Calu3 (cell line): ENCODE data around the gene PIGA. TPM values are rescaled to one million over a fixed set of nuclear protein-coding genes. Genes with fewer than 3 reads are reported as not detected.

Experiments used
- BruUV-seq: library from RNA; stranded (reverse); fragments of 400-500 nt; replicated peaks from 2 replicates; lab custom pipeline; 2021; lab: Mats Ljungman, UMichigan
- CTCF ChIA-PET: fragments of 300-600 bp; sonication (Branson Sonifier 250); formaldehyde crosslinking; loops from one replicate; lab custom pipeline; 2022; ENCODE audit warnings: antibody characterized with exemption; lab: Charles Lee
- DNase-seq: peaks from one replicate; pipeline ENCODE4 v3.0.0; 2022
- H3K27ac Mint-ChIP-seq: one replicate; pipeline ENCODE4 v1.8.0; 2022; ENCODE audit warnings: mixed read lengths; ENCODE audit not compliant: unreplicated experiment
- H3K27me3 Mint-ChIP-seq: one replicate; pipeline ENCODE4 v1.8.0; 2022; ENCODE audit warnings: mixed read lengths; ENCODE audit not compliant: unreplicated experiment
- H3K36me3 Mint-ChIP-seq: one replicate; pipeline ENCODE4 v1.8.0; 2022; ENCODE audit warnings: mild to moderate bottlenecking, moderate library complexity, mixed read lengths; ENCODE audit not compliant: insufficient read depth, unreplicated experiment
- H3K4me1 Mint-ChIP-seq: one replicate; pipeline ENCODE4 v1.8.0; 2022; ENCODE audit warnings: mild to moderate bottlenecking, low read depth, mixed read lengths; ENCODE audit not compliant: unreplicated experiment
- H3K4me3 Mint-ChIP-seq: one replicate; pipeline ENCODE4 v1.8.0; 2022; ENCODE audit warnings: mild to moderate bottlenecking, low read depth, moderate library complexity, mixed read lengths; ENCODE audit not compliant: unreplicated experiment
- H3K9me3 Mint-ChIP-seq: one replicate; pipeline ENCODE4 v1.8.0; 2022; ENCODE audit warnings: low read depth, mixed read lengths; ENCODE audit not compliant: unreplicated experiment
- intact Hi-C: fragments of 100-400 bp; cut with micrococcal nuclease; formaldehyde crosslinking; loops from one replicate; pipeline ENCODE4 v1.10.0; 2022; ENCODE audit not compliant: unreplicated experiment
- total RNA-seq: library from RNA; stranded (reverse); gene quantifications from 2 replicates; pipeline ENCODE4 v1.2.3, GENCODE V29; 2022
- TF ChIP-seq, protein P1 (sequence below): fragments of 200-600 bp; IDR thresholded peaks from one replicate; pipeline ENCODE4 v1.8.0; 2022; ENCODE audit warnings: antibody characterized with exemption; ENCODE audit not compliant: unreplicated experiment

PIGA gene
- total RNA-seq, 1 experiment from 2014 or later: 34.4 TPM

DNA sequence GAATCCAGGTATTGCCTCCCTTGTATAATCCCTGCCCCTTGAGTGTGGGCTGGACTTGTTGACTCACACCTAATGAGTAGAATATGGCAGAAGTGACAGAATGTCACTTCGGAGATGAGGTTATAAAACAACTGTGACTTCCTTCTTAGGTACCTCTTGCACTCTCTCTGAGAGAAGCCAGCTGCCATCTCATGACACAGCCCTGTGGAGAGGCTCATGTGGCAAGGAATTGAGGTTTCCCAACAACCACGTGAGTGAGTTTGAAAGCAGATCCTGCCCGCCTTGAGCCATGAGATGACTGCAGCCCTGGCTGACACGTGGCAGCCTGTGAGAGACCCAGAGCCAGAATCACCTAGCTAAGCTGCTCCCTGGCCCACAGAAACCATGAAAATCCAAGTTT lies 33.4 kb downstream of the PIGA start:
- no peaks in the 10 kb centered on the region for H3K9me3 Mint-ChIP-seq
- BruUV-seq: no TSS peak
- no peak overlapping the region for H3K27ac Mint-ChIP-seq
- intact Hi-C loops: no loop called here
- peaks cover 47% of the 10 kb centered on the region for H3K4me1 Mint-ChIP-seq
- TF ChIP-seq, protein P1, sequence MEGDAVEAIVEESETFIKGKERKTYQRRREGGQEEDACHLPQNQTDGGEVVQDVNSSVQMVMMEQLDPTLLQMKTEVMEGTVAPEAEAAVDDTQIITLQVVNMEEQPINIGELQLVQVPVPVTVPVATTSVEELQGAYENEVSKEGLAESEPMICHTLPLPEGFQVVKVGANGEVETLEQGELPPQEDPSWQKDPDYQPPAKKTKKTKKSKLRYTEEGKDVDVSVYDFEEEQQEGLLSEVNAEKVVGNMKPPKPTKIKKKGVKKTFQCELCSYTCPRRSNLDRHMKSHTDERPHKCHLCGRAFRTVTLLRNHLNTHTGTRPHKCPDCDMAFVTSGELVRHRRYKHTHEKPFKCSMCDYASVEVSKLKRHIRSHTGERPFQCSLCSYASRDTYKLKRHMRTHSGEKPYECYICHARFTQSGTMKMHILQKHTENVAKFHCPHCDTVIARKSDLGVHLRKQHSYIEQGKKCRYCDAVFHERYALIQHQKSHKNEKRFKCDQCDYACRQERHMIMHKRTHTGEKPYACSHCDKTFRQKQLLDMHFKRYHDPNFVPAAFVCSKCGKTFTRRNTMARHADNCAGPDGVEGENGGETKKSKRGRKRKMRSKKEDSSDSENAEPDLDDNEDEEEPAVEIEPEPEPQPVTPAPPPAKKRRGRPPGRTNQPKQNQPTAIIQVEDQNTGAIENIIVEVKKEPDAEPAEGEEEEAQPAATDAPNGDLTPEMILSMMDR: no peak
- H3K4me3 Mint-ChIP-seq: no peak overlapping the region
- DNase-seq: peak; percentile 19
- H3K27me3 Mint-ChIP-seq: no peaks in the 10 kb centered on the region
- CTCF ChIA-PET: interaction anchor here (0.5 to 1.0 kb wide), 2 partner anchors 12 to 1696 kb away, joined by 3 to 4 read pairs; no protein-coding TSS in a partner anchor
- H3K36me3 Mint-ChIP-seq: no peaks in the 10 kb centered on the region

DNA sequence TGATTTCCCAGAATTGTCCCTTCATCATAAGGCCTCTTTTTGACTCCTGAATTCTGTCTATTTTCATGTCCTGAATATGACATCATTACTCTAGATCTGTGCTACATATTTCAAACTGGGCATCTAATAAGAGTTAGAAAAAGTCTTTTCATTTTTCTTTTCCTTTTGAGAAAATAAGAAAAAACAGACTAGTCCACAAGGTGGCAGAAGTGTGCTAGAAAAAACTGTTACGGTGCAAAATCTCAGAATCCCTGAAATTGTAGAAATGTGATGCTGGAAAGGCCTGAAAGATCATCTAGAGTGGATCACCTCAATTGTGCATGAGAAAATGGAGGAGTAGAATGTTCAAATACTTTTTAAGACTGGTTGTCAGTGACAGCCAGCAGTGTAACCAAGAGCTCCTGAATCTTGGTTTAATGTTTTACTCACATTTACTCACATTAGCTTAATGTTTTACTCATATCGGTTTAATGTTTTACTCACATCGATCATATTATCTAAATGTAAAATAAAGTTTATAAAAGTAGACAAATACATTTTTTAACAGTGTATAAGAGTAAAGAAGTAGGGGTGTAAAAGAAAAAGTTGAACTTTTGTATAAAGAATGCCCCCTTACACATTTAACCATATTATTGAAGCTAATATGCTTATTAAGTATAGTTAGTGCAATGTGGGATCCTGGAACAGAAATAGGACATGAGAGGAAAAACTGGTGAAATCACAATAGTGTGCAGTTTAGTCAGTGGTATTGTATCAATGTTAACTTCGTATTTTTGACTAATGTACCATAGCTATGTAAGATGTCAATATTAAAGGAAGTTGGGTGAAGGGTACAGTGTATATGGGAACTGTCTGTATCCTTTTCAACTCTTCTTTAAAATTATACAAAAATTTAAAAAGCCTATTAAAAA lies 35.1 kb downstream of the PIGA start:
- H3K36me3 Mint-ChIP-seq: no peaks in the 10 kb centered on the region
- CTCF ChIA-PET: interaction anchor here (0.6 to 1.0 kb wide), 7 partner anchors 9 to 1620 kb away, joined by 3 to 7 read pairs (median 3); partner anchors contain the start of gene ASB9
- no peak for DNase-seq
- H3K9me3 Mint-ChIP-seq: no peaks in the 10 kb centered on the region
- peak overlapping the region; percentile 9 for H3K4me3 Mint-ChIP-seq
- peak overlapping the region; percentile 53 for H3K27ac Mint-ChIP-seq
- intact Hi-C loops: no loop called here
- BruUV-seq: no TSS peak
- H3K27me3 Mint-ChIP-seq: no peaks in the 10 kb centered on the region
- TF ChIP-seq, protein P1: no peak
- peaks cover 48% of the 10 kb centered on the region for H3K4me1 Mint-ChIP-seq

DNA sequence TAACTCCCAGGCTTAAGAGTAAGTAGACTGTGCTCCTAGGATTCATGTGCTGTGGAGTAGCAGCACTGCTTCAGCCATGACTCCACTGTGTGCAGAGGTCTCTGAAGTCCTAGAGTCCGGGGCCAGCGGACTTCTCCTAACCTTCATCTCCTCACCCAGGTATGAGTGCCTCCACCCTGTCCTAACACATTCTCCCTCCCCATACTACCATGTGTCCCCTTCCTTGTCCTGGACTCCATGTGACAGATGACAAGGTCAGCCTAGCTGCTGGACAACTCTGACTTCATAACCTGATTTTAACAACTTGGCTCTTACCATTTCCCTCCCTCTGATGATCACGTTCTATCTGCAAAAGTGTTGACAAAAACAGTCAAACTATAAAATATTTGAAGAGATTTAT lies 36.5 kb downstream of the PIGA start:
- H3K27me3 Mint-ChIP-seq: no peaks in the 10 kb centered on the region
- no peak for DNase-seq
- no peaks in the 10 kb centered on the region for H3K9me3 Mint-ChIP-seq
- no peaks in the 10 kb centered on the region for H3K36me3 Mint-ChIP-seq
- intact Hi-C loops: no loop called here
- H3K4me1 Mint-ChIP-seq: peaks cover 48% of the 10 kb centered on the region
- H3K27ac Mint-ChIP-seq: no peak overlapping the region
- no TSS peak for BruUV-seq
- no peak overlapping the region for H3K4me3 Mint-ChIP-seq
- CTCF ChIA-PET: no interaction called here
- TF ChIP-seq, protein P1: no peak

DNA sequence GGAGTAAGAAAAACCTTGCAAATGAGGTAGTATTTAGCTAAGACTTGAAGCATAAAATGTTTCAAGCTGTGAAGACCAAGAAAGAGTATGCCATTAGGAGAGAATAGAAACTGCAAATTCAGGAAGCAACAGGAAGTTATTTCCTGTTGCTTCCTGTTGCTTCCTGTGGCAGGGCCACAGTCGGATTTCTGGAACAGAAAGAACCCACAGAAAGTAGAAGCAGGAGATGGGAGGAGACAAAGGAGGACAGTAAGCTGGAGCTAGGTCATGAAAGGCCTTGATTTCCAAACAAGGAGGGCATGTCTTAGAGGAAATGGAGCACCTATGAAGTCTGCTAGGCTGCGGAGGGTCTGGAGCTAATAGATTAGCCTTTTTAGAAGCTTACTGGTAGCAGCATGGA lies 37.1 kb downstream of the PIGA start:
- no peaks in the 10 kb centered on the region for H3K36me3 Mint-ChIP-seq
- TF ChIP-seq, protein P1: no peak
- CTCF ChIA-PET: no interaction called here
- H3K4me3 Mint-ChIP-seq: no peak overlapping the region
- no TSS peak for BruUV-seq
- H3K9me3 Mint-ChIP-seq: no peaks in the 10 kb centered on the region
- peak overlapping the region; percentile 56 for H3K27ac Mint-ChIP-seq
- intact Hi-C loops: no loop called here
- no peak for DNase-seq
- peaks cover 48% of the 10 kb centered on the region for H3K4me1 Mint-ChIP-seq
- no peaks in the 10 kb centered on the region for H3K27me3 Mint-ChIP-seq
